ENCODE measurements around the gene ELK1. TPM values are rescaled to one million over a fixed set of nuclear protein-coding genes. Genes with fewer than 3 reads are reported as not detected.
A peak's percentile ranks its signal among the peaks of the same experiment; 100 is the strongest.

Gene ELK1
- total RNA-seq (2021) (47.6 and 49.7 TPM in 2 replicates), Bru-seq, nascent RNA (percentile 70 among the genes with signal in this experiment), BruChase-seq, experiment 1, labeled RNA remaining after a 2-hour chase (percentile 77 among the genes with signal in this experiment), BruChase-seq, experiment 2, labeled RNA remaining after a 6-hour chase (percentile 88 among the genes with signal in this experiment)
- long read RNA-seq, transcript ELK1-203 (7 exons, 2,258 nt): minor isoform, 10 of 37 reads
- long read RNA-seq, transcript ELK1-201 (6 exons, 2,695 nt): major isoform, 11 of 37 reads
- long read RNA-seq, partial matches to known transcripts: 12 of 37 reads
- long read RNA-seq, other reads (novel, unspliced or antisense): 4 of 37 reads

GRCh38 chrX:47650164-47651042 lies at the start of gene ELK1:
Gene ELK1 (minus strand): TSS chrX:47650563. CDS start chrX:47641441, 9,122 bp downstream.
- H3K9me3 ChIP-seq (ENCODE audit: low read depth, low read length, poor library complexity, severe bottlenecking): no peaks in the 10 kb centered on the region
- H3K36me3 ChIP-seq (ENCODE audit: insufficient read depth, low read length, poor library complexity, severe bottlenecking): peaks cover 5% of the 10 kb centered on the region
- BruUV-seq (replicated peaks): no TSS peak
- ChIA-PET CTCF (interaction anchor here (0.7 kb wide), 1 partner anchor 68 kb away, joined by 3 read pairs; the partner anchor contains the start of gene TIMP1), POLR2A (ENCODE audit: low non-redundant PET) (no interaction called here)
- H3K27me3 ChIP-seq (replicated peaks; ENCODE audit: insufficient read depth, low read depth, low read length, poor library complexity): no peaks in the 10 kb centered on the region
- no peak for TF ChIP-seq CTCF (conservative IDR thresholded peaks at IDR 0.05; ENCODE audit: low read depth, low read length)
- TF ChIP-seq EZH2 (IDR thresholded peaks at IDR 0.05; ENCODE audit: borderline replicate concordance, low read depth, low read length, poor library complexity, severe bottlenecking): no peak
- DNase-seq (ENCODE audit: low spot score): peak; percentile 99
- no peaks in the 10 kb centered on the region for H3K4me1 ChIP-seq (ENCODE audit: insufficient read depth, low read length, poor library complexity, severe bottlenecking)
- H3K4me3 ChIP-seq (ENCODE audit: low read depth, low read length, poor library complexity, severe bottlenecking): peak within 1 kb of the TSS; percentile 74
- peak within 1 kb of the TSS; percentile 87 for H3K27ac ChIP-seq (ENCODE audit: low read depth, low read length, poor library complexity, severe bottlenecking)
- intact Hi-C loops (cut with micrococcal nuclease; ENCODE audit: unreplicated experiment): loop anchor here (10.0 kb wide), 1 partner anchor 184 kb away; the partner anchor contains the start of gene ZNF81

DNA sequence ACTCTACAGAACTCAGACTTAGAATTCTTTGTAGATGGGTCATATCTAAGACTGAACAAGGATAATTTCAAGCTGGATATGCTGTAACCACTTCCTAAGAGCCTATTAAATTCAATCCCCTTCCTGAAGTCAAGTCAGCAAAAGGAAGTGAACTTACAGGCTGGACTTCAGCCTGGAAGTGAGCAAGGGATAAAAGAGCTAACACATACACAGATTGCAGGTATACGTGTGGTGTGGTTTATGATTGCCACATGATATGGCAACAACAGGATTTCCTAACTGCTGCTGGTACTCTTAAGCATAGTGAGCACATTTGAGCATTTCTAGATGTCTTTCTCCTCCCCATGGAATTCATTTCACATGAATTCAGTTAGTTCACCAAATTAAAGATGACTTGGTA lies 46.8 kb upstream of the ELK1 start:
- DNase-seq (ENCODE audit: low spot score): no peak
- intact Hi-C loops (cut with micrococcal nuclease; ENCODE audit: unreplicated experiment): no loop called here

More for the DNA sequence above, 46.8 kb upstream of the ELK1 start:
- H3K27ac ChIP-seq (ENCODE audit: low read depth, low read length, poor library complexity, severe bottlenecking): no peak overlapping the region
- H3K4me3 ChIP-seq (ENCODE audit: low read depth, low read length, poor library complexity, severe bottlenecking): no peak overlapping the region
- TF ChIP-seq CTCF (conservative IDR thresholded peaks at IDR 0.05; ENCODE audit: low read depth, low read length) (no peak), EZH2 (IDR thresholded peaks at IDR 0.05; ENCODE audit: borderline replicate concordance, low read depth, low read length, poor library complexity, severe bottlenecking) (no peak)
- no peaks in the 10 kb centered on the region for H3K4me1 ChIP-seq (ENCODE audit: insufficient read depth, low read length, poor library complexity, severe bottlenecking)
- ChIA-PET CTCF (no interaction called here), POLR2A (ENCODE audit: low non-redundant PET) (no interaction called here)
- no peaks in the 10 kb centered on the region for H3K27me3 ChIP-seq (replicated peaks; ENCODE audit: insufficient read depth, low read depth, low read length, poor library complexity)
- BruUV-seq (replicated peaks): no TSS peak
- H3K36me3 ChIP-seq (ENCODE audit: insufficient read depth, low read length, poor library complexity, severe bottlenecking): no peaks in the 10 kb centered on the region
- H3K9me3 ChIP-seq (ENCODE audit: low read depth, low read length, poor library complexity, severe bottlenecking): no peaks in the 10 kb centered on the region

Measured in A673 (cell line).